HCT116 (cell line): Measurements from ENCODE around the gene TMEM200C.

ENCODE experiments used
- EGR1 ChIP-seq: IDR thresholded peaks from 2 replicates; pipeline ENCODE4 v1.6.1; 2012; ENCODE audit warnings: low read depth
- ELF1 ChIP-seq: IDR thresholded peaks from 2 replicates; pipeline ENCODE4 v1.6.1; 2012; ENCODE audit warnings: low read depth, borderline replicate concordance
- EZH2 ChIP-seq: fragments of 200-600 bp; sonication (generic); IDR thresholded peaks from 2 replicates; pipeline ENCODE4 v1.6.1; 2017; ENCODE audit warnings: antibody characterized with exemption, mixed run types
- FOSL1 ChIP-seq: IDR thresholded peaks from 2 replicates; pipeline ENCODE4 v1.6.1; 2012; ENCODE audit warnings: low read depth
- POLR2A ChIP-seq: IDR thresholded peaks from 2 replicates; pipeline ENCODE4 v1.7.0; 2011; ENCODE audit warnings: borderline replicate concordance; ENCODE audit not compliant: insufficient read depth, insufficient read length; ENCODE audit errors: extremely low read depth
- TCF7L2 ChIP-seq: IDR thresholded peaks from 2 replicates; pipeline ENCODE4 v1.7.0; 2011; ENCODE audit warnings: borderline replicate concordance, inconsistent platforms; ENCODE audit not compliant: insufficient read depth, insufficient read length; ENCODE audit errors: extremely low read depth
- ZNF274 ChIP-seq: fragments of 200-500 bp; sonication (Bioruptor generic); IDR thresholded peaks from 2 replicates; pipeline ENCODE4 v1.6.1; 2014; ENCODE audit warnings: mild to moderate bottlenecking, low read depth, low read length, inconsistent platforms
- TF ChIP-seq, protein P1 (sequence below), 3 experiments: fragments of 200-600 bp in 1 of 3; sonication (generic) in 1 of 3; IDR thresholded peaks in 2 of 3; conservative IDR thresholded peaks in 1 of 3; 2 replicates each; pipeline ENCODE4 v1.5.1; 2012 to 2017; ENCODE audit warnings: low read depth in 2 of 3, low read length in 2 of 3, antibody characterized with exemption in 1 of 3, borderline replicate concordance in 1 of 3, control low read depth in 1 of 3, mild to moderate bottlenecking in 1 of 3, mixed read lengths in 1 of 3, mixed run types in 1 of 3, moderate library complexity in 1 of 3; ENCODE audit not compliant: insufficient read depth in 1 of 3
- TF ChIP-seq, protein P2 (sequence below): IDR thresholded peaks from 2 replicates; pipeline ENCODE4 v1.6.1; 2012; ENCODE audit warnings: low read depth
- TF ChIP-seq, protein P3 (sequence below): IDR thresholded peaks from 2 replicates; pipeline ENCODE4 v1.6.1; 2012

DNA sequence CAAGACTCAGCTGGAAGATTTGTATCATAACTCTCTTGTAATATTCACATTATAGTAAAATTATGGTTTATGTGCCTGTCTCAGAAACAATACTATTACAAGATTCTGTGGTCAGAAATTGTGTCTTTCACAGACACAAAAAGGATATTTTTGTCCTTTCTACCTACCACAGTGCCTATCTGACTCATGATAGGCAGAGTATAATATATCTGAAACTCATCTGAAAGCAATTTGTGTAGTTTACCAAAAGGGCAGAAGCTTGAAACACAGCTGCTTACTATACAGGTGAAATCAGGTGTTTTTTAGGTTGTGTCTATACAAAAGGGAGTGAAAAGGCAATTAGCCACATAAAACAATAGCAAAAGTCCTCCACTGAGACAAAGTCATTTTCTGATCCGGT, 10.9 kb downstream of the TMEM200C start:
- TF ChIP-seq, protein P1, sequence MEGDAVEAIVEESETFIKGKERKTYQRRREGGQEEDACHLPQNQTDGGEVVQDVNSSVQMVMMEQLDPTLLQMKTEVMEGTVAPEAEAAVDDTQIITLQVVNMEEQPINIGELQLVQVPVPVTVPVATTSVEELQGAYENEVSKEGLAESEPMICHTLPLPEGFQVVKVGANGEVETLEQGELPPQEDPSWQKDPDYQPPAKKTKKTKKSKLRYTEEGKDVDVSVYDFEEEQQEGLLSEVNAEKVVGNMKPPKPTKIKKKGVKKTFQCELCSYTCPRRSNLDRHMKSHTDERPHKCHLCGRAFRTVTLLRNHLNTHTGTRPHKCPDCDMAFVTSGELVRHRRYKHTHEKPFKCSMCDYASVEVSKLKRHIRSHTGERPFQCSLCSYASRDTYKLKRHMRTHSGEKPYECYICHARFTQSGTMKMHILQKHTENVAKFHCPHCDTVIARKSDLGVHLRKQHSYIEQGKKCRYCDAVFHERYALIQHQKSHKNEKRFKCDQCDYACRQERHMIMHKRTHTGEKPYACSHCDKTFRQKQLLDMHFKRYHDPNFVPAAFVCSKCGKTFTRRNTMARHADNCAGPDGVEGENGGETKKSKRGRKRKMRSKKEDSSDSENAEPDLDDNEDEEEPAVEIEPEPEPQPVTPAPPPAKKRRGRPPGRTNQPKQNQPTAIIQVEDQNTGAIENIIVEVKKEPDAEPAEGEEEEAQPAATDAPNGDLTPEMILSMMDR (IDR thresholded peaks at IDR 0.05 in 2 of 3, conservative IDR thresholded peaks at IDR 0.05 in 1 of 3; ENCODE audit: borderline replicate concordance in 1 of 3, insufficient read depth in 1 of 3, low read depth in 2 of 3, low read length in 2 of 3): no peak
- TF ChIP-seq POLR2A (no peak), ZNF274 (no peak), EGR1 (no peak), ELF1 (no peak), EZH2 (no peak), TCF7L2 (no peak), FOSL1 (no peak)
- TF ChIP-seq, protein P2, sequence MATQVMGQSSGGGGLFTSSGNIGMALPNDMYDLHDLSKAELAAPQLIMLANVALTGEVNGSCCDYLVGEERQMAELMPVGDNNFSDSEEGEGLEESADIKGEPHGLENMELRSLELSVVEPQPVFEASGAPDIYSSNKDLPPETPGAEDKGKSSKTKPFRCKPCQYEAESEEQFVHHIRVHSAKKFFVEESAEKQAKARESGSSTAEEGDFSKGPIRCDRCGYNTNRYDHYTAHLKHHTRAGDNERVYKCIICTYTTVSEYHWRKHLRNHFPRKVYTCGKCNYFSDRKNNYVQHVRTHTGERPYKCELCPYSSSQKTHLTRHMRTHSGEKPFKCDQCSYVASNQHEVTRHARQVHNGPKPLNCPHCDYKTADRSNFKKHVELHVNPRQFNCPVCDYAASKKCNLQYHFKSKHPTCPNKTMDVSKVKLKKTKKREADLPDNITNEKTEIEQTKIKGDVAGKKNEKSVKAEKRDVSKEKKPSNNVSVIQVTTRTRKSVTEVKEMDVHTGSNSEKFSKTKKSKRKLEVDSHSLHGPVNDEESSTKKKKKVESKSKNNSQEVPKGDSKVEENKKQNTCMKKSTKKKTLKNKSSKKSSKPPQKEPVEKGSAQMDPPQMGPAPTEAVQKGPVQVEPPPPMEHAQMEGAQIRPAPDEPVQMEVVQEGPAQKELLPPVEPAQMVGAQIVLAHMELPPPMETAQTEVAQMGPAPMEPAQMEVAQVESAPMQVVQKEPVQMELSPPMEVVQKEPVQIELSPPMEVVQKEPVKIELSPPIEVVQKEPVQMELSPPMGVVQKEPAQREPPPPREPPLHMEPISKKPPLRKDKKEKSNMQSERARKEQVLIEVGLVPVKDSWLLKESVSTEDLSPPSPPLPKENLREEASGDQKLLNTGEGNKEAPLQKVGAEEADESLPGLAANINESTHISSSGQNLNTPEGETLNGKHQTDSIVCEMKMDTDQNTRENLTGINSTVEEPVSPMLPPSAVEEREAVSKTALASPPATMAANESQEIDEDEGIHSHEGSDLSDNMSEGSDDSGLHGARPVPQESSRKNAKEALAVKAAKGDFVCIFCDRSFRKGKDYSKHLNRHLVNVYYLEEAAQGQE: no peak
- TF ChIP-seq, protein P3, sequence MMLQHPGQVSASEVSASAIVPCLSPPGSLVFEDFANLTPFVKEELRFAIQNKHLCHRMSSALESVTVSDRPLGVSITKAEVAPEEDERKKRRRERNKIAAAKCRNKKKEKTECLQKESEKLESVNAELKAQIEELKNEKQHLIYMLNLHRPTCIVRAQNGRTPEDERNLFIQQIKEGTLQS: no peak
